Activated gamma-delta T cell treated with anti-CD3 and anti-CD28 coated beads, Interleukin-2, amount 50 U/mL, for 16 hours (primary cell): ENCODE data around the gene KCNQ2.
"Not testable (repeated sequence)": the region's sequence is repeated elsewhere in the genome, so short reads cannot be mapped to it uniquely, and the experiment has no call there.

Experiments
- DNase-seq: peaks from one replicate; pipeline ENCODE4 v3.0.0-alpha.2; 2020; ENCODE audit warnings: low read depth

The KCNQ2 gene

GRCh38 chr20:63490416-63490815 is 18.0 kb upstream of the KCNQ2 start:
- no peak for DNase-seq

GRCh38 chr20:63488315-63489251 is 16.1 kb upstream of the KCNQ2 start:
- no peak for DNase-seq

- DNase-seq = no peak
Observed at GRCh38 chr20:63487781-63488241, 15.4 kb upstream of the KCNQ2 start.

- DNase-seq = no peak
Observed at GRCh38 chr20:63487116-63487764, 14.8 kb upstream of the KCNQ2 start.

GRCh38 chr20:63486300-63486855 is 13.9 kb upstream of the KCNQ2 start:
- no peak for DNase-seq

- no peak for DNase-seq
Observed at GRCh38 chr20:63484651-63485403, 12.4 kb upstream of the KCNQ2 start.

- DNase-seq = no peak
Observed at GRCh38 chr20:63484236-63484635, 11.8 kb upstream of the KCNQ2 start.

GRCh38 chr20:63483834-63484233 is 11.4 kb upstream of the KCNQ2 start:
- no peak for DNase-seq

- no peak for DNase-seq
Observed at GRCh38 chr20:63482021-63482587, 9.6 kb upstream of the KCNQ2 start.

- DNase-seq = no peak
Observed at GRCh38 chr20:63481503-63481902, 9.0 kb upstream of the KCNQ2 start.

GRCh38 chr20:63479695-63480419 is 7.4 kb upstream of the KCNQ2 start:
- not testable (repeated sequence) for DNase-seq

GRCh38 chr20:63478346-63479302 is 6.2 kb upstream of the KCNQ2 start:
- DNase-seq = no peak

GRCh38 chr20:63477944-63478343 is 5.5 kb upstream of the KCNQ2 start:
- DNase-seq = no peak

- DNase-seq = no peak
Observed at GRCh38 chr20:63477061-63477616, 4.7 kb upstream of the KCNQ2 start.

- no peak for DNase-seq
Observed at GRCh38 chr20:63475209-63475608, 2.8 kb upstream of the KCNQ2 start.

- DNase-seq = no peak
Observed at GRCh38 chr20:63473555-63474449, 1.3 kb upstream of the KCNQ2 start.

- no peak for DNase-seq
Observed at GRCh38 chr20:63472862-63473390, 471 bp upstream of the KCNQ2 start.

- no peak for DNase-seq
Observed at GRCh38 chr20:63471717-63471980, 806 bp downstream of the KCNQ2 start.
